ENCODE data around the gene IL18R1.
A peak's percentile ranks its signal among the peaks of the same experiment; 100 is the strongest.

IL18R1 gene

GRCh38 chr2:102432386-102432785 lies 76.8 kb downstream of the IL18R1 start:
- no peak for DNase-seq (ENCODE audit: low read depth in 2 of 2, low spot score in 1 of 2)

- DNase-seq (ENCODE audit: low read depth in 2 of 2, low spot score in 1 of 2), result no peak
Observed at GRCh38 chr2:102433973-102434654, 78.5 kb downstream of the IL18R1 start.

- no peak for DNase-seq (ENCODE audit: low read depth in 2 of 2, low spot score in 1 of 2)
Observed at GRCh38 chr2:102434655-102435381, 79.2 kb downstream of the IL18R1 start.

GRCh38 chr2:102435741-102436140 lies 80.1 kb downstream of the IL18R1 start:
- no peak for DNase-seq (ENCODE audit: low read depth in 2 of 2, low spot score in 1 of 2)

GRCh38 chr2:102436323-102436722 lies 80.7 kb downstream of the IL18R1 start:
- no peak for DNase-seq (ENCODE audit: low read depth in 2 of 2, low spot score in 1 of 2)

- DNase-seq (ENCODE audit: low read depth in 2 of 2, low spot score in 1 of 2), result no peak
Observed at GRCh38 chr2:102437122-102437521, 81.5 kb downstream of the IL18R1 start.

GRCh38 chr2:102438111-102438510 lies 82.5 kb downstream of the IL18R1 start:
- DNase-seq (ENCODE audit: low read depth in 2 of 2, low spot score in 1 of 2), result no peak

GRCh38 chr2:102438578-102438977 lies 83.0 kb downstream of the IL18R1 start:
- DNase-seq (ENCODE audit: low read depth in 2 of 2, low spot score in 1 of 2), result no peak

GRCh38 chr2:102439065-102439695 lies 83.6 kb downstream of the IL18R1 start:
- DNase-seq (ENCODE audit: low read depth in 2 of 2, low spot score in 1 of 2), result no peak

GRCh38 chr2:102442967-102443828 lies 87.6 kb downstream of the IL18R1 start:
- DNase-seq (ENCODE audit: low read depth in 2 of 2, low spot score in 1 of 2), result peak in 1 of 2 donors; percentile 24

- DNase-seq (ENCODE audit: low read depth in 2 of 2, low spot score in 1 of 2), result no peak
Observed at GRCh38 chr2:102444233-102444632, 88.6 kb downstream of the IL18R1 start.

GRCh38 chr2:102446936-102447335 lies 91.3 kb downstream of the IL18R1 start:
- DNase-seq (ENCODE audit: low read depth in 2 of 2, low spot score in 1 of 2), result no peak

All from stimulated activated CD8-positive, alpha-beta memory T cell treated with anti-CD3 and anti-CD28 coated beads, Interleukin-4, amount 100 ng/mL, for 1 hour (primary cell).